Mesodermal cell (in vitro differentiated cells): ENCODE measurements around the gene VCAN.

ENCODE experiments used
- H3K27ac ChIP-seq: 2 replicates; pipeline ENCODE4 v1.7.0; 2013; ENCODE audit warnings: mild to moderate bottlenecking, low read depth, low read length, moderate library complexity; ENCODE audit not compliant: severe bottlenecking
- H3K36me3 ChIP-seq: 2 replicates; pipeline ENCODE4 v1.7.1; 2013; ENCODE audit warnings: mild to moderate bottlenecking, low read length, moderate library complexity; ENCODE audit not compliant: control insufficient read depth, insufficient read depth
- H3K4me1 ChIP-seq: one replicate; pipeline ENCODE4 v1.7.1; 2013; ENCODE audit warnings: mild to moderate bottlenecking, low read length; ENCODE audit not compliant: insufficient read depth, control insufficient read depth, poor library complexity, severe bottlenecking
- H3K4me3 ChIP-seq: 2 replicates; pipeline ENCODE4 v1.7.0; 2013; ENCODE audit warnings: low read length, control low read depth, mild to moderate bottlenecking; ENCODE audit not compliant: insufficient read depth, poor library complexity, severe bottlenecking; ENCODE audit errors: extremely low read depth
- H3K9me3 ChIP-seq: 2 replicates; pipeline ENCODE4 v1.7.1; 2013; ENCODE audit warnings: mild to moderate bottlenecking, low read length, moderate library complexity; ENCODE audit not compliant: control insufficient read depth
- WGBS, 2 experiments: methylation state at CpG; one replicate each; pipeline ENCODE4 v1.1.5; 2013; ENCODE audit warnings: missing lambda C conversion rate in 2 of 2; ENCODE audit not compliant: insufficient coverage in 2 of 2; 5-methylcytosine and 5-hydroxymethylcytosine counted together

VCAN gene

DNA sequence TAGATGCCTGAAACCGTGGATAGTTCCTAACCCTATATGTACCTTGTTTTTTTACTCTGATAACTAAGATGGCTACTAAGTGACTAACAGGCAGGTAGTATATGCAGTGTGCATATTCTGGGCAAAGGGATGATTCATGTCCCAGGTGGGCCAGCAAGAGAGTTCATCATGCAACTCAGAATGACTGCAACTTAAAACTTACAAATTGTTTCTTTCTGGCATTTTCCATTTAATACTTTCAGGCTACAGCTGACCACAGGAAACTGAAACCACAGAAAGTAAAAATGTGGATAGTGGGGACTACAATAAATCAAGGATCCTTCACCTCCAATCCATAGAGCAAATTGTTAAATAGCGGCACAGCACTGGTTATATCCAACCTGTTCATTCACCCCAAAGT lies 30.7 kb upstream of the VCAN start:
- no peak overlapping the region for H3K4me3 ChIP-seq
- no peaks in the 10 kb centered on the region for H3K36me3 ChIP-seq
- no peak overlapping the region for H3K27ac ChIP-seq
- no peaks in the 10 kb centered on the region for H3K9me3 ChIP-seq
- no peaks in the 10 kb centered on the region for H3K4me1 ChIP-seq
- no CpG with 5 or more reads among the region's 2 CpGs for WGBS, 2 experiments

DNA sequence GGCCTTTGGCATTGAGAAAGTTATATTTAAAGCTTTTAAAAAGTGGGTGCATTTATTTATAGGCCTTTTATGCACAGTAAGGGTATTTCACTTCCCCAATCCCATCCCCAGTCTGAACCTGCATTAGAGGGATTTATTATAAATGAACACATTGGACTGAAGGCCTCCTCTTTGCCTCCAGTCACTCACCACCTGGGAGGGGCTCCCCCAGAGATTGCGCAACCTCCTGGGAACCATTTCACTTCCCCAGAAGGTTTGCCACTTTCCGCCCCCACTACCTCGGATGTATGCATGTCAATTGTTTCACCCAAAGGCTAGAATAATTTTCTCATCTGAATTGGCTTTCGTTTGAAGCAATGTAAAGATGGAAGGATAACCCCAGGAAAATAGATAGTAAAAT lies 29.8 kb upstream of the VCAN start:
- H3K9me3 ChIP-seq = no peaks in the 10 kb centered on the region
- no peaks in the 10 kb centered on the region for H3K36me3 ChIP-seq
- H3K4me1 ChIP-seq = no peaks in the 10 kb centered on the region
- H3K4me3 ChIP-seq = no peak overlapping the region
- no peak overlapping the region for H3K27ac ChIP-seq
- 100% methylated on average over 2 of the region's 4 CpGs; no CpG with 5 or more reads in 1 of the 2 experiments for WGBS, 2 experiments

DNA sequence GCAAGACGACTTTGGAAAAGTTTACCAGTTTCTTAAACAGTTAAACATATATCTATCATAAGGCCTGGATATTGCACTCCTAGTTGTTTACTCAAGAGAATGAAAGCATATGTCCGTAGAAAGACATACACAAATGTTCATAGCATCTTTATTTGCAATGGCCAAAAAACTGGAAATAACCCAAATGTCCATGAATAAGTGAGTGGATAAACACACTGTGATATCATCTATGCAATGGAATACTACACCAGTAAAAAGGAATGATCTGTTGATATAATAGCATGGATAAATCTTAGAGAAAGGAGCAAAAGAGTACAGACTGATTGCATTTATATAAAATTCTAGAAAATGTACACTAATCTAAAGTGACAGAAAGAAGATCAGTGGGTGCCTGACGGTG lies 28.0 kb upstream of the VCAN start:
- no CpG with 5 or more reads among the region's 3 CpGs for WGBS, 2 experiments
- Histone ChIP-seq H3K9me3 (no peaks in the 10 kb centered on the region), H3K4me1 (no peaks in the 10 kb centered on the region), H3K27ac (no peak overlapping the region), H3K4me3 (no peak overlapping the region), H3K36me3 (no peaks in the 10 kb centered on the region)

DNA sequence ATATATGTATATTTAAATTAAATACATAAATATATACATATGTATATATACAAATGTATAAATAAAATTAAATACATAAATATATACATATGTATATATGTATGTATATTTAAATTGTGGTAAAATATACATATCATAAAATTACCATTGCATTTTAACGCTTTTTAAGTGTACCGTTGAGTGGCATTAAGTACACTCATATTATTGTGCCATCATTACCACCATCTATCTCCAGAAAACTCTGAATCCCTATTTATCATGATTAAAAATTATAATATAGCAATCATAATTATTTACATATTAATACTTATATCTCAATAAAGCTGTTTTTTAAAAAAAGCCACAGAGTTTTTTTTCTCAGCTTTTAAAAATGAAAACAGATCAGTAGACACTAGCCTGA lies 27.1 kb upstream of the VCAN start:
- no CpG with 5 or more reads among the region's 2 CpGs for WGBS, 2 experiments
- no peak overlapping the region for H3K27ac ChIP-seq
- H3K4me1 ChIP-seq = no peaks in the 10 kb centered on the region

DNA sequence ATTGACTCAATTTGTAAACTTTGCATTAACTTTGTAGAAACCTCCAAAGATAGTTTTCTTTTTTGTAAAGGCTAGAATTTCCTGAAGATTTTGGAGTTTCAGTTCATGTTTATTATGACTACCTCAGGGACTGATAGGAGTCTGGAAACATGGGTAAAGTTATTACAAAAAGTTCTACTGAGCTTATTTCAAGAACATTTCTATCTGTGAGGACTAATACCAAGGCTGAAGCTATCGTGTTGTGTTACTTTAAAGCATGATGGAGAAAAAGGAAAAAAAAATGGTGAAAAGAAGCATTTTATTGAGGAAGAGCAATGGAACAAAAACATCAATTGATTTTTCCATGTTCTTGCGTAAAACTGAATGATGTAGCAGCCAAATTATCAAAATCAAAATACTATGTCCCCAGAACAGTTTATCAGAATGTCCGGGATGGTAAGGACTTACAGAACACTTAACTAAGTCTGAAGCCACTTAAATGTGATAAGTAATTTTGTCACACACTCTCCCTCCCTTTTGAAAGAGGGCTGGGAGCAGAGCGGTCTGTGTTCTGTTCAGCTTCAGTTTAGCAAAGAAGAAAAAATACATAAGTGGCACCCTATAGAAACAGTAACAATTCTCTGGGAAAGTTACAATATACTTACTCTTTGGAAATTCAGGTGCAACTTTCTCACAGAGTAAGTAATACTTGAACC lies 25.1 kb upstream of the VCAN start:
- Histone ChIP-seq H3K27ac (no peak overlapping the region), H3K36me3 (no peaks in the 10 kb centered on the region)
- WGBS, 2 experiments = 57 to 100% methylated on average over 1 to 2 of the region's 4 CpGs

More for the DNA sequence above, 27.1 kb upstream of the VCAN start:
- Histone ChIP-seq H3K4me3 (no peak overlapping the region), H3K9me3 (no peaks in the 10 kb centered on the region), H3K36me3 (no peaks in the 10 kb centered on the region)

DNA sequence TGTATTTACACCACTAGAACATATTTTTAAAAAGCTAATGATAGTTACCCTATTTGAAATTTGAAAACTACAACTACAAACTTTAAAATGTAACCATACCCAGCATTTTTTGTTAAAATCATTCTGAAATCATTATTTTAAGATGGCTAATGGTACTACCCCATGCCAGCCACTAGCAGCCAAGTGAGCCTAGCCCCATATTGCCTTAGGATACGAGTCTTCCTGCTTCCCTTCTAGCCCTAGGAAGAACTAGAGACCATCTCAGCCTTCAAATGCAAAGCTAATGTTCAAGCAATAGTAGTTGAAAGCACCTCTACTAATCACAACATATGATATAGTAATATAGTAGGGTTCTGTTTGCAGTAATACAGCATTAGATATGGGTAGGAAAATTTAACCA lies 24.0 kb upstream of the VCAN start:
- no peaks in the 10 kb centered on the region for H3K9me3 ChIP-seq
- H3K27ac ChIP-seq = no peak overlapping the region
- peaks cover 13% of the 10 kb centered on the region for H3K4me1 ChIP-seq
- H3K36me3 ChIP-seq = no peaks in the 10 kb centered on the region
- WGBS, 2 experiments = 67% methylated on average over 1 of the region's 1 CpG; no CpG with 5 or more reads in 1 of the 2 experiments
- no peak overlapping the region for H3K4me3 ChIP-seq

More for the DNA sequence above, 25.1 kb upstream of the VCAN start:
- H3K4me1 ChIP-seq = peaks cover 9% of the 10 kb centered on the region
- H3K4me3 ChIP-seq = no peak overlapping the region
- H3K9me3 ChIP-seq = no peaks in the 10 kb centered on the region

DNA sequence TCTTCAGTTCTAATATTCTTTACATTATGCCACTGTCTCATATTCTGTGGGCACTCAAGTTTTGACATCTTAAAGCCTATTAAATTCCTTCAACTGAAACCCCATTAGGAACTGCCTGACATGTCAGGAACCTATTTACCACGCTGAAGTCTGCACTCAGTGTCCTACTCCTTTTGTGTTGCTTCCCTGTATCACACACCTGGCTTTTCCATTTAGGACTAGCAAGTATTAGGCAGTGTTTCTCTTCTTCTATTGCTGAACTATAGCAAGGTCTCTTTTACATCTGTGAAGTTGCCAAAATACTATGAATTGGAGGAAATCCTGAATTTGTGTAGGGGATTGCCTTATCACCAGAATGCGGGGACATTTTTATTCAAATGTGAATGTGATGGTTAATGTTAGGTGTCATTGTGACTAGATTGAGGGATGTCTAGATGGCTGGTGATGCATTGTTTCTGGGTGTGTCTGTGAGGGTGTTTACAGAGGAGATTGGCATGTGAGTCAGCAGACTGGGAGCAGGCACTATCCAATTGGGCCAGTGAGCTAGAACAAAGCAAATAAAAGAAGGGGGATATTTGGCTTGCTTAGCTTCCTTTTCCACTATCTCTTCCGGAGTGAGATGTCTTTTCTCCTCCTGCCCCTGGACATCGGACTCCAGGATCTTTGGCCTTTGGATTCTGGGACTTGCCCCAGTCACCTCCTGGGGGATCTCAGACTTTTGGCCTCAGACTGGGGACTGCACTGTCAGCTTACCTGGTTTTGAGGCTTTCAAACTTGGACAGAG lies 21.2 kb upstream of the VCAN start:
- Histone ChIP-seq H3K27ac (no peak overlapping the region), H3K36me3 (no peaks in the 10 kb centered on the region), H3K4me1 (peaks cover 13% of the 10 kb centered on the region), H3K4me3 (no peak overlapping the region), H3K9me3 (no peaks in the 10 kb centered on the region)
- 68 to 76% methylated on average over 4 of the region's 4 CpGs for WGBS, 2 experiments

DNA sequence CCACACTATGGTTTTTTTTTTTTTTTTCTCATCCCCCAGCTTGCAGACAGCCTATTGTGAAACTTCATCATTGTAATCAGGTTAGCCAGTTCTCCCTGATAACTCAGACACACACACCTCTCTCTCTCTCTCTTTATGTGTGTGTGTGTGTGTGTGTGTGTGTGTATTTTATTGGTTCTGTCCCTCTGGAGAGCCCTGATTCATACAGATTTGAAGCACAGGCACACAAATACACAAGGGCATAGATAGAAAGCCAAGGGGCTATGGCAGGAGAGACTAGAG lies 20.6 kb upstream of the VCAN start:
- no peaks in the 10 kb centered on the region for H3K36me3 ChIP-seq
- no peak overlapping the region for H3K27ac ChIP-seq
- H3K9me3 ChIP-seq = no peaks in the 10 kb centered on the region
- H3K4me1 ChIP-seq = peaks cover 13% of the 10 kb centered on the region
- H3K4me3 ChIP-seq = no peak overlapping the region

DNA sequence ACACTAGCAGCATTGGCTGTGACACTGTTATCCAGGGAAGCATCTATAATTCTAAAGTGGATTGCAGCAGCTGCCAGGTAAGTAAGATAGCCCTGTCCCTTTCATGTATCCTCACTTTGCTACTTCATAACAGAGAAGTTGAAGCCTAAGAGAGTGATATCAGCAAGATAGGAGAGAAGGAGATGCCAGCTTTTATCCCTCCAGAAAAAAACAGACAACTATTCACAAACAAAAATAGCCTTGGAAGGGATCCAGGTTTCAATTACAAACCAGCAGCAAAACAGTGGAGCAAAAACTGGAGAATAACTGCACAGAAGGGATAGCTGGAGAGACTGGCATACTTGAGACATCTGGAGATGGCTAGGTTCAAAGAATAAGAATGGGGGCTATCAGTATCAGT lies 19.6 kb upstream of the VCAN start:
- Histone ChIP-seq H3K9me3 (no peaks in the 10 kb centered on the region), H3K36me3 (no peaks in the 10 kb centered on the region), H3K4me1 (peaks cover 13% of the 10 kb centered on the region), H3K27ac (no peak overlapping the region), H3K4me3 (no peak overlapping the region)

DNA sequence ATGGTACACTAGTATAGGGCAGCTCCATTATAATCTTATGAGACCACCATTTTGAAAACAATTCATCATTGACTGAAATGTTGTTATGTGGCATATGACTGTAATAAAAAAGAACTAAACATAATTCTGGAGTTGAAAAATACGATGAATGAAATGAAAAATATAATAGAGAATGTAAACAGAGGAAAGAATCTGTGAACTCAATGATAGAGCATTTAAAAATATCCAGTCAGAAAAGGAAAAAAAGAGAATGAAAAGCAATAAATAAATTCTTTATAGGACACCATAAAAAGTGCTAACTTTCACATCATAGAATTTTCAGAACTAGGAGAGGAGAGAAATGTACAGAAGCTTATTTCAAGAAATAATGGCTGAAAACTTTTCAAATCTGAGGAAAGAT lies 17.6 kb upstream of the VCAN start:
- Histone ChIP-seq H3K4me3 (no peak overlapping the region), H3K27ac (no peak overlapping the region), H3K4me1 (peaks cover 13% of the 10 kb centered on the region), H3K9me3 (no peaks in the 10 kb centered on the region), H3K36me3 (no peaks in the 10 kb centered on the region)
- 100% methylated on average over 1 of the region's 1 CpG; no CpG with 5 or more reads in 1 of the 2 experiments for WGBS, 2 experiments

DNA sequence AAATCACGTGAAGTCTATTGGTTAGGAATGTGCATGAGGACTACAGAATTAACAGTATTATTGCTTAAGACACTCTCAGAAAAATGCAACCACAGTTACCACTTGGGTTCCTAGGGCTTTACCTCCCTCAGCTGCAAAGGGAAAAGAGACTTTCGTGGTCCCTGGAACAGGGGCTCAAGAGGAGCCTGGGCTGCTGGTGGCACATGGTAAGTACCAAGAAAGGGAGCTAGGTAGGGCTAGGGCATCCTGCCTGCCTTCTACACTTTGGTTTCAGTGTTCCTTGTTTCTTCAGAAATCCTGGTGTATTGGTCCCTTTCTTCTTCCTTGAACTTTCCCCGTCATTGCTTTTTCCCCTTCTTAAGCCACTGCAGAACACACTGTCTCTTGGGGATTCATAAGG lies 7.3 kb upstream of the VCAN start:
- Histone ChIP-seq H3K4me3 (no peak overlapping the region), H3K27ac (no peak overlapping the region), H3K4me1 (no peaks in the 10 kb centered on the region), H3K36me3 (no peaks in the 10 kb centered on the region), H3K9me3 (no peaks in the 10 kb centered on the region)
- WGBS, 2 experiments = 80% methylated on average over 1 of the region's 3 CpGs; no CpG with 5 or more reads in 1 of the 2 experiments
